Caki2 (cell line): Measurements from ENCODE around the gene GAB2. TPM values are rescaled to one million over a fixed set of nuclear protein-coding genes. Genes with fewer than 3 reads are reported as not detected.

Source experiments
- DNase-seq: peaks from one replicate; pipeline ENCODE4 v3.0.0-alpha.2; 2015; ENCODE audit warnings: low read depth
- in situ Hi-C: cut with HindIII; loops from 2 replicates; pipeline ENCODE4 v1.10.0; 2016; ENCODE audit warnings: low sequenced_read_pairs, low pct_unique_long_range_greater_than_20kb, mixed read lengths
- total RNA-seq: library from RNA; depleted of rRNA; stranded (reverse); fragments of >200 nt; shearing (Covaris generic); gene quantifications from 2 replicates; pipeline ENCODE4 v1.2.3, GENCODE V29; 2014; ENCODE audit warnings: low replicate concordance

Gene GAB2
- total RNA-seq, 1 experiment from 2014 or later, result 1.9 TPM

DNA sequence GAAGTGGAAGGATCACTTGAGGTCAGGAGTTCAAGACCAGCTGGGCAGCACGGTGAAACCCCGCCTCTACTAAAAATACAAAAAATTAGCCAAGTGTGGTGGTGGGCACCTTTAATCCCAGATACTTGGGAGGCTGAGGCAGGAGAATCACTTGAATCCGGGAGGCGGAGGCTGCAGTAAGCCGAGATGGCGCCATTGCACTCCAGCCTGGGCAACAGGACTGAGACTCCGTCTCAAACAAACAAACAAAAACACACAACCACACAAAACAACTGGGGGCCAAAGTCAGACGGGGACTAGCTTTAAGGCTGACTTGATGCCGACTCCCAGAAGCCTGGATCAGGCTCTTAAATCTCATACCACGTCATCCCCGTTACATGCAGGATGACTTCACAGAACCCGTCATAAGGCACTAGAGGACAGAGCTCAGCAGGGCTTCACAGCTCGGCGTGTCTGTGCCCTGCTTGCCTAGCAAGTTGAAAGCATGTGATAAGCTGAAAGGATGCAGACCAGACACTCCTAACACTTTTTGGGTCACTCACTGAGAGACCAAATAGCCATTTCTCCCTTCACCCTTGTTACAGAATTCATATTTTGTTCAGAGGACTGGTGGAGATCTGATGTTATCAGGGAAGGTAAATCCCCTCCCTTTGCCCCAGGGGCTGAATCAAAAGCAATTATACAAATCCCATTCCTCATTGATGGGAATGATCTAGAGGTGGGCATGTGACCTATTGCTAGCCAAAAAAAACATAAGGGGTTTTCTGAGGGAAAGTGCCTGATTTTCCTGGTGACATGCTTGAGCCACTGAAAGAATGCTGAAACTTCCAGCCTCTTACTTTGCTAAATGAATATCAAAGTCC, 65.4 kb downstream of the GAB2 start:
- in situ Hi-C loops, result no loop called here
- no peak for DNase-seq

DNA sequence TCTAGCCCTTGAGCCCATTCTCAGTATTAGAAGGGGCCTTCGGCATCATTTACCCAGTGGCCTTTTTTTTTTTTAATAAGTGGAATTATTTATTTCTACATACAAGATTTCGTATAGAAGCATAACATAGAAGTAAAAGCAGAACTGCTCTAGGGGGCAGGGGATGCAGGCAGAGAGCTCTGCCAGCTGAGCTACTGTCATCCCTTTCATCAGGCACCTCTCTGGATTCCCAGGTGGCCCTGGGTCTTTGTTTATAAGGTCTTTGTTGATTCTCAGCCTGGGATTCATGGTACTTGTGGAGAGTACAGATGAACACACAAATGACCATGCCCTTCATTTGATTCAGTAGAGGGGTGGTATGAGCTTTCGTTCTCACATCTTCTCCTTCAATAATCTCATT, 66.4 kb downstream of the GAB2 start:
- no peak for DNase-seq
- in situ Hi-C loops, result no loop called here

DNA sequence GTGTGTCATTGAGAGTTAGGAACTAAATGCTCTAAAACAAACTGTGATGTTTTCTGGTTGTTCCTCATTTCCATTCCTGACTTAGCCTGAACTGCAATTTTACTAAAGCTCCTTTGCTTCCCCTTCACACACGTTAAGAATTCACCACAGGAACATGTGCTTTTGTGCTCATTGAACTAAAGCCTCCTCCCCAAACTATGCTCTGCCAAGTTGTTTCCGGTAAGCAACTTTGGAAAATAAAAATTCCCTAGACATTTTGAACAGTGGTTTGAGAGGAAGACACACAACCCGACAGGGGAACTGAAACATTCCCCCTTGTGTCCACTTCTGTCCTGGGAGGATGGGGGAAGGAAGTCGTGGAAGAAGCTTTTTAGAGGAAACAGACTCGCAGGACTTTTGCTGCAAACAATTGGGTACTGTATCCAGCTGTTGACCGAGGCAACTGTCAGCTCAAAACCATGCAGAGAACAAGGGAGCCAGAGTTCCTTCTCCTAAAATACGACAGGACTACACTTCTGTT, 66.9 kb downstream of the GAB2 start:
- in situ Hi-C loops, result no loop called here
- no peak for DNase-seq

DNA sequence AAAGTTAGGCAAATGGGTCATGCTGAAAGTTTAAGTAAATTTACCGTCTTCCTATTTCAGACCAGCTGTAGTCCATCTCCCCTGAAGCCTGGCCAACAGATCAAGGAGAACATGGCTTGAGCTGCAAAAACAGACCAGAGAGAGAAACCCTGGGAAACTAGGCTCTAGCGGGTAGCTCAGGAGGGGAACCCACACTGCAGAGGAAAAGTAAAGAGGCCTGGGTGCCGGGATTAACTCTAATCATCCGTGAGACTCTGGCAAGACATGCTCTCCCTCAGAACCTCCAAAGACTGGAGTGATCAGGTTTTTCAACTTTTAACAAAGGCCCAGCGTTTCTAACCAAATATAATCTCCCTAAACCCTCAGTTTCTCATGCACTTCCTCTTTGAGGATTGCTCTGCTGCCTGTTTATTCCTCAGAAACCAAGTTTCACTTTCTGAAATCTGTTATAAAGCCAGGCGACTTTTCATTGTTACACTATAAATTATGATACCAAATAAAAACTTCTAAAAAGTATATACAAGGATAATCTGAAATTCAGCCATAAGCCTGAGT, 67.5 kb downstream of the GAB2 start:
- DNase-seq, result no peak
- in situ Hi-C loops, result no loop called here

DNA sequence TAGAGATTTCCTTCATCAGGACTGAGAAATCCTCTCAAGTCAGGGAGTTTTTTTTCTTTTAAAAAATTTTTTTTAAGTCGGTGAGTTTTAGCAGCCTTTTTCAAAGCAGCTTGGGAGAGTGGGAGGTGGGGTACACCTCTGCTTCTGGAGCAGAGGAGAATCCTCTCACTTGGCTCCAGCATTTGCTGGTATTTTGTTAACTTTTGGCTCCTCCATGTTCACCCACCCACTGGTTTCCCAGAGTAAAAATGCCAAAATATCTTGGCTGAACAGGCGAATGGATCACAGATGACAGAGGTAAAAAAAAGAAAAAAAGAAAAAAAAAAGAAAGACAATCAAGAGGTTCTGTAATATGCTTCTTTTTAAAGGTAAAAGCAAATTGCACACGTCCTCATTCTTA, 68.0 kb downstream of the GAB2 start:
- in situ Hi-C loops, result no loop called here
- DNase-seq, result no peak

DNA sequence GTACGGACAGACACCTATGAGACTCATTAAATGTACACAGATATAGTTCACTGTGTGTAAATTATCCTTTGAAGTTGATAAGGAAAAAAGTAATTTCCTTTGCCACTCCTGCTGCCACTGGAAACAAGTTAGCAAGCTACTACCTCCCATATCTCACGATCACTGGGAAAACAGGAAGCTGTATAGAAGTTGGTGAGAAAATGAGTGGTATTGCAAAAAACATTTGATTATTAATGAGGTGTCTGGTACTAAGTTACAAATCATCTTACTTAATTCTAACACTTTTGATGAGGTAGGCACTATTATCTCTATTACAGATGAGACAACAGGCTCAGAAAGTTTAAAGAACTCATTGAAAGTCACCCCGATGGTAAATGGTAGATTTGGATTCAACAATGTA, 68.5 kb downstream of the GAB2 start:
- DNase-seq, result no peak
- in situ Hi-C loops, result no loop called here

DNA sequence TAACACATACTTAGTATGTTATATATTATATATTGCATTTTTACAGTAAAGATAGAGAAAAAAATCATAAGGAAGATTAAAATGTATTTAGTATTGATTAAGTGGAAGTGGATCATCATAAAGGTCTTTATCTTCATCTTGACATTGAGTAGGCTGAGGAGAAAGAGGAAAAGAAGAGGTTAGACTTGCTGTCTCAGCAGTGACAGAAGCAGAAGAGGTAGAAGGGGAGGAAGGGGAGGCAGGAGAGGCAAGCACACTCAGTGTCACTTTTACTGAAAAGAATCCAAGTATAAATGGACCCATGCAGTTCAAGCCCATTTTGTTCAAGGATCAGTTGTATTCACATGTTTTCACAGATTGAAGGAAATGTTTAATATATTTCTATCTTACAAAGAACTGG, 69.7 kb downstream of the GAB2 start:
- in situ Hi-C loops, result no loop called here

DNA sequence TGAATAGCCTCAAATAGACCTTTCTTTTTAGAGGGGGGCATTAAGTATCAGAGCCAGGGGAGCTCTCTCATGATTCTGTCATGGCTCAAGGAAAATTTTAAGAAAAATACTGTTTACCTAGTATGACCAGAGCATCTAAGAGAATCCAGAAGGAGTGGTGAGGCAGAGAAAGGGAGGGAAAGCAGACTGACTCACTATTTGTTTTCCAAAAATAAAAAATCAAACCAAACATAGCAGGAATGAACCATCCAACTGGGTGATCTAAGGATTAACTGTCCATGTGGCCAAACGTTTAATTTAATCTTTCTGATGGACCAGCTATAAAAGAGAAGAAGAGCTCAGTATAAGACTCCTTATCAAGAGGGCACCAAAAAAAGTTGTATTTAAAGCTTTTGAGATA, 70.8 kb downstream of the GAB2 start:
- in situ Hi-C loops, result no loop called here
- no peak for DNase-seq

More for the DNA sequence above, 69.7 kb downstream of the GAB2 start:
- DNase-seq, result no peak

DNA sequence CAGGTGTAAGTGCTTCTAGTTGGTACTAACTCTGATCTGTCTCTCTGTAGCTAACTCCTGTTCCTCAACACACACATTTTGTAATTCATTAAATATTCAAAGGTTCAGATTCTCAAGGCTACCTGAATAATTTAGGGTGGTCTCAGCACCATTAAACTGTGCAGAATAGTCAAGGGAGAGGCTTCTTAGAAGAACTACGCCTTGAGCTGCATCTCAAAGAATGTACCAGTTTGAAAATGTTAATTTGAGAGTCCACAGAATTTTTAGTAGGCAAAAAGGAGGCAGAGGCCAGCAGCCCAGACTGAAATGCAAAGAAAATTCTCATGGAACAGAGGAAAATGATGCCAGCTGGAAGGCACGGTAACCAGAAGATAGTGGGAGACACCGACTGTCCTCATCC, 72.2 kb downstream of the GAB2 start:
- in situ Hi-C loops, result no loop called here

DNA sequence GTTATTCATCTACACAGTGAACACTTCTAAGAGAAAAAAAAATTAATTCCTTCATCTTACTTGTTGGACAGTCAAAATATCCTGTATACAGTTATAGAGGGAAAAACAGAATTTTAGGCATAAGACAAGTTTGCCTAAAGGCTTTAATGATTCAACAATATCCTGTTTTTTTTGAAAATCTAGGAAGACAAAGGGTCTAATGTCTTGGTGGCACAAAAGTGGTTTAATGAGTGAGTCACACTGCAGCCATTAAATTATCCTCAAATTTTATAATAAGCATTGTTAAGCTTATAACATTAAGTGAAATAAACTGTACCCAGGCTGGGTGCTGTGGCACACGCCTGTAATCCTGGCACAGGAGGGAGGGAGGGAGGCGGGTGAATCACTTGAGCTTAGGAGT, 72.9 kb downstream of the GAB2 start:
- in situ Hi-C loops, result no loop called here
- no peak for DNase-seq

More for the DNA sequence above, 72.2 kb downstream of the GAB2 start:
- no peak for DNase-seq

DNA sequence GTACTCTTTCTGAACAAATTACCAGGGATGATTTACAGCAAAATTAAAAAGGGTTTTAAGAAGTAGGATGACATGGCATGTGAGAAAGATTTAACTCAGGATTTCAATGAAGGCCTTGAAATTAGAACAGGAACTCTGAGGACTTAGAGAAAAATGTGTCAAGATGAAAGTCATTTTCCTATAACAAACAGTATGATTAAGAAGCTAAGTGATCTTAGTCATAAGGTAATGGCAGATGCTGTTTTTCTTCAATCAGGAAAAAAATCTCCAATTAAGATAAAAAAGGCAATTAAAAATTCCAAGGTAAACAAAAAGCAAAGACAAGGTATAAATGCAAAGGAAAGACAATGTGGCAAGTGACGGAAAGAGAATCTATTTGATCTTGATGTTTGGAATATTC, 73.5 kb downstream of the GAB2 start:
- DNase-seq, result no peak
- in situ Hi-C loops, result no loop called here

DNA sequence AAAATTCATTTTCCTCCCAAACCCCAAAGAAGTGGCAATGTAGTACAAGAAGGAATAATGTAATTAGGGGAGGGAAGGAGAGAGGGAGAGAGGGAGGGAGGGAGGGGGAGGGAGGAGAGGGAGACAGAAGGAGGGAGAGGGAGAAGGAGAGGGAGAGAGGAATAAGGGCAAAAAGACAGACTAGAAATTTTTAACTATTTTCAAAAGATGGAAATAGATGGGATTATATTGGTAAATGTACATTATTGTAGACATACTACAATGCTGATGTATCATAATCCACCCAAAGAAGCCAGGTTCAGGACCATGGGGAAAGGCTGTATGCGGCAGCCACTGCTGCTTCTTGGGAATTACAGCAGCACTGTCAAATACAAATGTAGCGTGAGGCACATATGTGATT, 74.3 kb downstream of the GAB2 start:
- in situ Hi-C loops, result no loop called here
- DNase-seq, result no peak

DNA sequence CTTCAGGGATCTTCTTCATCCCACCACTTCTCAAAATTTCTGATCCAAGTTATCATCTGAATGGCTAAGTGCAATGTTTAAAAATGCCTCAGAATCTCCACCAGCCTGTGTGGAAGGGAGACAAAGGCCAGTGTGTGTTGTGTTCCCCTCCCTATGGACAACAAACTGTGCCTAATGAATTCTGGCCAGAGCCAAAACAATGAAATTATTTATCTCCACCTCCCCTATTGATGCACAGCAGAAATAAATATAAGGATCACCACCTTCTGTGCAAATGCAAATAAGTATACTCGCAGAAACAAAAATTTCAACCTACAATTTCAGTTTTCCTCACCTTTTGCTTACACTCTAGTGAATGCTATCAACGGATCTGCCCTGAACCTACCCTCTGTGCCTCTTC, 75.8 kb downstream of the GAB2 start:
- in situ Hi-C loops, result no loop called here
- DNase-seq, result no peak

DNA sequence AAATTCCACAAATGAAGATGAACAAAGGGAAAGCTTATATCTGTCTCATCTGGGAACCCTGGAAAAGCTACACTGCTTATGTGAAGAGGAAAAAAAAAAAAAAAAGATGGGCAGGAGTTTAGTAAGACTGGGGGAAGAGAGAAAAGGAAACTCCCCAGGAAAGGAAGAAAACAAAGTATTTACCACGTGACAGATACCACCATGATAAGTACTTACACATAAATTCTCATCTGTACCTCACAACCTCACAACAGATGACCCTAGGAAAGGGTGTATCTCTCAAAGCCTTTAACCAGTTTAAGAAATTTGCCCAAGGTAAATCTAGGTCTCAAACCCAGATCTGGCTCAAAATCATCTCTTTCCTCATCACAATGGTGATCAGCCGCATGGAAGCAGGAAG, 77.1 kb downstream of the GAB2 start:
- in situ Hi-C loops, result no loop called here
- DNase-seq, result no peak

DNA sequence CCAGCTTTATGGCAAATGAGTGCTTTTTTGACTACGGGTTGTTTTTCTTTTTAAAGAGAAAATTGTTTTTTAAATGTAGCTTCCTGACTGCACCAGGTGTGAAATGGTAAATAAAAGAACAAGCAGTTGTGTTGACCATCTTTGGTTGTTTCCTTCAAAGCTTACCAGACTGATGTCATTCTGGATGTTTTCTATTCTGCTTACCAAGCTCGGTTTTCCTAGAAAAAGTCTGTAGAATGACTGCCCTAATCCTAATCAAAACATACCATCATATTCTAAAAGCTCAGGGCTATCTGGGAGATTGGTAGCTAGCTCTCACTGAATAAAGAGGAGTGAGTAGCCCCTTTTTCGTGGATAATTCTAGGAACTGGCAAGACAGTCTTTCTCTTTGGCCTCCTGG, 77.7 kb downstream of the GAB2 start:
- DNase-seq, result no peak

DNA sequence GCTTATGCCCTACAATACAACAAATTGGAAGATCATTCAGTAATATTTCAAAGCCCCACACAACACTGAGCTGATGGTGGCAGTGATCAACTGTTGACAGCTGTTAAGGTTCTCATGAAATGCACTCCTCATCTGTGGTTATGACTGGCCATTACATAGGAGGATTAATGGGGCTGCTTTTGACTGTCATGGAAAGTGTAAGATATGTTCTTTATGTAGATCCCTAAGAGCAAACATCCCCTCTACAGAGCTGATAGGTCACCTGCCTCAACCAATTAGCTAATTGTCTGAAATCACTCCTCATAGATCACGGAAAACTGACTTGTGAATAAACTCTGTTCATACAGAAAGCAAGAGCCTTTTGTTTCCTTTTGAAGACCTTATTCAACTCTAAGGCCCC, 78.1 kb downstream of the GAB2 start:
- DNase-seq, result no peak
- in situ Hi-C loops, result no loop called here

More for the DNA sequence above, 77.7 kb downstream of the GAB2 start:
- in situ Hi-C loops, result no loop called here

DNA sequence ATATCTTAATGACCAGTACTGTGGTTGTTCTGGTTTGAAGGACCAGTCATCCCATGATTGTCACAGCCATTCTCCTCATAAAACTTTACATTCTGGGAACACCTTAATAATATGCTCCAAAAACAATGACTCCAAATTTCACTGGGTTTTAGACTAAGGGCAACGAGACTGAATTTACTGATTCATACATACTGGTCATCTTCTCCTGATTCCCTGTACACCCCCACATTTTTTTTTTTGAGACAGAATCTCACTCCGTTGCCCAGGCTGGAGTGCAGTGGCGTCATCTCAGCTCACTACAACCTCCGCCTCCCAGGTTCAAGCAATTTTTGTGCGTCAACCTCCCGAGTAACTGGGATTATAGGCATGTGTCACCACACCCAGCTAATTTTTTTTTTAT, 78.9 kb downstream of the GAB2 start:
- in situ Hi-C loops, result no loop called here
- DNase-seq, result no peak

DNA sequence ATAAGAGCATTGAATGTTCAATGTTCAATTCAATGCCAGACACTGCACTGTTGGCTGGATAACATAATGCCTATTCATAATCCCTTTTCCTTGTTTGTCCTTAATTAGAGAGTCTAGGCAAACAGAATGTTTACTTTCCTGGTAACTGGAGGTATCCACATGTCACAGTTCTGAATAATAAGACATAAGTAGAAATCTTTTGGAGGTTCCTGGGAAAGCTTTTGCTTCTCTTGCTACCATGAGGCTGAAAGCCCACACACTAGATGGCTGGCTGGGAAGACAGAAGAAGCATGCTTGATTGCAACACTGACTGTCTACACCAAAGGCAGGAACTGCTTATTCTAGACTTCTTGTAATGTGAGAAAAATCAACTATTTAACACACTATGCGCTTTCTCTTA, 79.5 kb downstream of the GAB2 start:
- no peak for DNase-seq
- in situ Hi-C loops, result no loop called here

DNA sequence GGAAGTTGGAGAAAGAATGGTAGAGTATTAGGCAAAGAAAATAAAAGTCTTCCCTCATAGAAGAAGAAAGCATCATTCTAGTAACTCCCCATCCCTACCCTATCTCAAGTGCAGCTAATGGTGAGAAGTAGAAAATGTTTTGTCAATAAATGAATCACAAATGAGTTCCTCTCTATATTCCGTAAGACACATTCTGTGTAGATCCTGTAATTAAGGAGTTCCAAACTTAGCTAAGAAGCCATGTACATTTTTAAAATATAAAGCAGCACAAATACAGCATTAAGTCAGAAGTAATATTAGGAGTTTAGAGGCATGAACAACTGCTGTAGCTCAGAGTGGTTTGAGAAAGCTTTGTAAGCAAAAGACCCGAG, 80.1 kb downstream of the GAB2 start:
- DNase-seq, result no peak
- in situ Hi-C loops, result no loop called here
